Prostate gland (tissue), 2 donors: ENCODE measurements around the gene SCAMP2.
"Not testable (repeated sequence)": the region's sequence is repeated elsewhere in the genome, so short reads cannot be mapped to it uniquely, and the experiment has no call there.

Experiments
- POLR2A ChIP-seq: fragments of 450-650 bp; IDR thresholded peaks from one replicate; pipeline ENCODE4 v1.6.1; 2016; ENCODE audit warnings: antibody characterized with exemption, mild to moderate bottlenecking
- TF ChIP-seq, protein P1 (sequence below), 4 experiments: fragments of 200-600 bp in 2 of 4; fragments of 450-650 bp in 2 of 4; sonication (generic) in 2 of 4; IDR thresholded peaks; 1 replicate in 3 of 4; 2 replicates in 1 of 4; pipeline ENCODE4 v1.5.1; 2016 to 2019; ENCODE audit warnings: antibody characterized with exemption in 4 of 4, mild to moderate bottlenecking in 2 of 4, moderate library complexity in 2 of 4

GRCh38 chr15:74913799-74914198, 40.6 kb upstream of the SCAMP2 start:
- TF ChIP-seq, protein P1, sequence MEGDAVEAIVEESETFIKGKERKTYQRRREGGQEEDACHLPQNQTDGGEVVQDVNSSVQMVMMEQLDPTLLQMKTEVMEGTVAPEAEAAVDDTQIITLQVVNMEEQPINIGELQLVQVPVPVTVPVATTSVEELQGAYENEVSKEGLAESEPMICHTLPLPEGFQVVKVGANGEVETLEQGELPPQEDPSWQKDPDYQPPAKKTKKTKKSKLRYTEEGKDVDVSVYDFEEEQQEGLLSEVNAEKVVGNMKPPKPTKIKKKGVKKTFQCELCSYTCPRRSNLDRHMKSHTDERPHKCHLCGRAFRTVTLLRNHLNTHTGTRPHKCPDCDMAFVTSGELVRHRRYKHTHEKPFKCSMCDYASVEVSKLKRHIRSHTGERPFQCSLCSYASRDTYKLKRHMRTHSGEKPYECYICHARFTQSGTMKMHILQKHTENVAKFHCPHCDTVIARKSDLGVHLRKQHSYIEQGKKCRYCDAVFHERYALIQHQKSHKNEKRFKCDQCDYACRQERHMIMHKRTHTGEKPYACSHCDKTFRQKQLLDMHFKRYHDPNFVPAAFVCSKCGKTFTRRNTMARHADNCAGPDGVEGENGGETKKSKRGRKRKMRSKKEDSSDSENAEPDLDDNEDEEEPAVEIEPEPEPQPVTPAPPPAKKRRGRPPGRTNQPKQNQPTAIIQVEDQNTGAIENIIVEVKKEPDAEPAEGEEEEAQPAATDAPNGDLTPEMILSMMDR (IDR thresholded peaks at IDR 0.05): not testable (repeated sequence)
- TF ChIP-seq POLR2A: not testable (repeated sequence)
